ENCODE measurements around the gene IL1F10. TPM values are rescaled to one million over a fixed set of nuclear protein-coding genes. Genes with fewer than 3 reads are reported as not detected.

Gene IL1F10
- total and polyA plus RNA-seq, 2 donors (not counting 3 experiments of a cell fraction or from before 2014, with no cell fraction given): not detected

DNA sequence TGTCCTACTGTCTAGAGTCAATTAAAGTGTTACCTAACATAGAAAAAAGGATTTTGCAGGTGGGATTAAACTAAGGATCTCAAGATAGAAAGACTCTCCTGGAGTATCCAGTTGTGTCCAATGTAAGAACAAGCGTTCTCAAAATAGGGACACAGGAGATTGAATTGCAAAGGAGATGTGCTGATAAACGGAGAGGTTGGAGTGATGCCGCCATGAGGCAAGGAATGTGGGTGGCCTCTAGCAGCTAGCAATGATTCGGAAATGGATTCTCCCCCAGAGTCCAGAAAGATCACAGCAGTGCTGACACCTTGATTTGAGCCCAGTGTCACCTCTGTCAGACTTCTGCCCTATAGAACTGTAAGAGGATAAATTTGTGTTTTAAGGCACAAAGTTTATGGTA, 35.5 kb downstream of the IL1F10 start:
- Histone ChIP-seq H3K36me3 (ENCODE audit: control insufficient read depth in 2 of 2, extremely low read depth in 1 of 2, insufficient read depth in 2 of 2, low read length in 2 of 2) (no peaks in the 10 kb centered on the region), H4K20me1 (replicated peaks; ENCODE audit: control insufficient read depth, extremely low read depth, insufficient read depth, low read length) (no peaks in the 10 kb centered on the region), H3K79me2 (ENCODE audit: control insufficient read depth, insufficient read depth, low read length) (no peaks in the 10 kb centered on the region), H3K27ac (ENCODE audit: insufficient read depth, low read depth, low read length) (no peak overlapping the region), H3K9ac (replicated peaks; ENCODE audit: extremely low read depth, insufficient read depth, low read length) (no peak overlapping the region), H3K9me3 (replicated peaks; ENCODE audit: control insufficient read depth, insufficient read depth, low read length) (no peaks in the 10 kb centered on the region), H2AFZ (ENCODE audit: low read depth, low read length) (no peak overlapping the region), H3K9me1 (replicated peaks; ENCODE audit: control insufficient read depth, extremely low read depth, insufficient read depth, low read length) (no peaks in the 10 kb centered on the region), H3K4me3 (replicated peaks in 1 of 3; ENCODE audit: insufficient read depth in 1 of 3, low read depth in 1 of 3, low read length in 3 of 3) (no peak overlapping the region), H3K4me2 (ENCODE audit: insufficient read depth, low read length) (no peak overlapping the region), H3K27me3 (ENCODE audit: control insufficient read depth in 2 of 2, insufficient read depth in 2 of 2, low read length in 2 of 2) (no peaks in the 10 kb centered on the region), H3K4me1 (ENCODE audit: control insufficient read depth, extremely low read depth, insufficient read depth, low read length) (no peaks in the 10 kb centered on the region)
- POLR2A ChIA-PET: no interaction called here
- DNase-seq (ENCODE audit: low read depth, low spot score): no peak
- CTCF ChIA-PET: interaction anchor here (1.5 kb wide), 1 partner anchor 35 kb away, joined by 4 read pairs; no protein-coding TSS in a partner anchor
- BruUV-seq (replicated peaks): no TSS peak
- no peak for FAIRE-seq
- TF ChIP-seq, protein P1, sequence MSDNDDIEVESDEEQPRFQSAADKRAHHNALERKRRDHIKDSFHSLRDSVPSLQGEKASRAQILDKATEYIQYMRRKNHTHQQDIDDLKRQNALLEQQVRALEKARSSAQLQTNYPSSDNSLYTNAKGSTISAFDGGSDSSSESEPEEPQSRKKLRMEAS (IDR thresholded peaks at IDR 0.05; ENCODE audit: insufficient read depth, insufficient read length): no peak
- TF ChIP-seq MYC (IDR thresholded peaks at IDR 0.05; ENCODE audit: low read depth, low read length): no peak
- TF ChIP-seq POLR2A (IDR thresholded peaks at IDR 0.05; ENCODE audit: low read depth, low read length): no peak
- no peak for TF ChIP-seq EZH2 (IDR thresholded peaks at IDR 0.05; ENCODE audit: borderline replicate concordance, low read depth, low read length, severe bottlenecking)
- no peak for TF ChIP-seq FOS (IDR thresholded peaks at IDR 0.05; ENCODE audit: borderline replicate concordance, insufficient read depth, low read length)
- no peak for TF ChIP-seq POLR2AphosphoS5 (IDR thresholded peaks at IDR 0.05; ENCODE audit: insufficient read depth, low read depth, low read length)
- TF ChIP-seq JUN (IDR thresholded peaks at IDR 0.05; ENCODE audit: borderline replicate concordance, insufficient read depth, insufficient read length, low read depth): no peak
- TF ChIP-seq, protein P2, sequence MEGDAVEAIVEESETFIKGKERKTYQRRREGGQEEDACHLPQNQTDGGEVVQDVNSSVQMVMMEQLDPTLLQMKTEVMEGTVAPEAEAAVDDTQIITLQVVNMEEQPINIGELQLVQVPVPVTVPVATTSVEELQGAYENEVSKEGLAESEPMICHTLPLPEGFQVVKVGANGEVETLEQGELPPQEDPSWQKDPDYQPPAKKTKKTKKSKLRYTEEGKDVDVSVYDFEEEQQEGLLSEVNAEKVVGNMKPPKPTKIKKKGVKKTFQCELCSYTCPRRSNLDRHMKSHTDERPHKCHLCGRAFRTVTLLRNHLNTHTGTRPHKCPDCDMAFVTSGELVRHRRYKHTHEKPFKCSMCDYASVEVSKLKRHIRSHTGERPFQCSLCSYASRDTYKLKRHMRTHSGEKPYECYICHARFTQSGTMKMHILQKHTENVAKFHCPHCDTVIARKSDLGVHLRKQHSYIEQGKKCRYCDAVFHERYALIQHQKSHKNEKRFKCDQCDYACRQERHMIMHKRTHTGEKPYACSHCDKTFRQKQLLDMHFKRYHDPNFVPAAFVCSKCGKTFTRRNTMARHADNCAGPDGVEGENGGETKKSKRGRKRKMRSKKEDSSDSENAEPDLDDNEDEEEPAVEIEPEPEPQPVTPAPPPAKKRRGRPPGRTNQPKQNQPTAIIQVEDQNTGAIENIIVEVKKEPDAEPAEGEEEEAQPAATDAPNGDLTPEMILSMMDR (IDR thresholded peaks at IDR 0.05; ENCODE audit: extremely low read depth in 1 of 2, insufficient read depth in 1 of 2, low read depth in 1 of 2, low read length in 2 of 2): no peak
- no peak for TF ChIP-seq GATA2 (IDR thresholded peaks at IDR 0.05; ENCODE audit: insufficient read depth, insufficient read length, low read depth, low read length)
- intact Hi-C loops (cut with micrococcal nuclease) (no loop called here), dilution Hi-C loops (cut with MboI; ENCODE audit: extremely low pct_ligation_motif_present, low sequenced_read_pairs) (no loop called here)

Data from endothelial cell of umbilical vein (primary cell).